Sigmoid colon (tissue), 7 donors: Measurements from ENCODE around the gene PDGFD. TPM values are rescaled to one million over a fixed set of nuclear protein-coding genes. Genes with fewer than 3 reads are reported as not detected.

Experiments used
- DNase-seq: peaks from one replicate; pipeline ENCODE4 v3.0.0-alpha.2; 2019
- H3K27ac ChIP-seq, 4 donors: fragments of 200-600 bp; sonication (generic); one replicate each; pipeline ENCODE4 v1.5.1; 2016 to 2019; ENCODE audit warnings: mild to moderate bottlenecking in 1 of 4
- H3K27me3 ChIP-seq, 3 donors: fragments of 200-600 bp; sonication (generic); one replicate each; pipeline ENCODE4 v1.5.1; 2019; ENCODE audit warnings: mild to moderate bottlenecking in 1 of 3
- H3K36me3 ChIP-seq, 4 donors: fragments of 200-600 bp; sonication (generic); one replicate each; pipeline ENCODE4 v1.5.1; 2016 to 2019
- H3K4me1 ChIP-seq, 4 donors: fragments of 200-600 bp; sonication (generic); one replicate each; pipeline ENCODE4 v1.5.1; 2017 to 2019
- H3K4me3 ChIP-seq, 4 donors: fragments of 200-600 bp; sonication (generic); one replicate each; pipeline ENCODE4 v1.5.1; 2017 to 2019; ENCODE audit warnings: mild to moderate bottlenecking in 2 of 4, moderate library complexity in 1 of 4
- H3K9me3 ChIP-seq, 4 donors: fragments of 200-600 bp in 3 of 4; sonication (generic) in 3 of 4; one replicate each; pipeline versions ENCODE4 v1.5.1 to v1.6.1; 2013 to 2019
- CTCF ChIP-seq, 4 experiments: fragments of 450-650 bp in 3 of 4; fragments of 200-600 bp in 1 of 4; IDR thresholded peaks; one replicate each; pipeline ENCODE4 v1.5.1; 2016 to 2019; ENCODE audit warnings: antibody characterized with exemption in 4 of 4, mild to moderate bottlenecking in 3 of 4, moderate library complexity in 2 of 4
- EP300 ChIP-seq, 4 donors: sonication (generic); formaldehyde crosslinking; IDR thresholded peaks; one replicate each; pipeline ENCODE4 v1.6.1; 2017; ENCODE audit warnings: antibody characterized with exemption in 4 of 4
- POLR2A ChIP-seq, 2 donors: fragments of 450-650 bp; IDR thresholded peaks; one replicate each; pipeline ENCODE4 v1.6.1; 2016; ENCODE audit warnings: antibody characterized with exemption in 2 of 2, mild to moderate bottlenecking in 2 of 2, moderate library complexity in 2 of 2
- POLR2AphosphoS5 ChIP-seq, 4 donors: sonication (generic); formaldehyde crosslinking; IDR thresholded peaks; one replicate each; pipeline ENCODE4 v1.6.1; 2017; ENCODE audit warnings: antibody characterized with exemption in 4 of 4
- WGBS, 2 donors: extraction: QIAGEN DNeasy Blood & Tissue Kit; methylation state at CpG; one replicate each; pipeline ENCODE4 v1.1.7; 2013; 5-methylcytosine and 5-hydroxymethylcytosine counted together
- intact Hi-C: fragments of 100-400 bp; cut with DNase I; formaldehyde crosslinking; loops from one replicate; pipeline ENCODE4 v1.15.1; 2023
- polyA plus RNA-seq, 3 donors: library from polyadenylated mRNA; stranded (reverse); fragments of 200-250 nt; gene quantifications; one replicate each; pipeline ENCODE4 v1.2.3, GENCODE V29; 2013
- total RNA-seq, 4 donors: library from RNA; depleted of rRNA; stranded (reverse); fragments of >200 nt; gene quantifications; one replicate each; pipeline ENCODE4 v1.1.0, GENCODE V29; 2016
- donor health status: healthy with polysubstance abuse.
- donor health status: Bipolar disorder and iron deficiency.
- donor health status: healthy.

Gene PDGFD
- 10 to 100 TPM in 2 of 4 donors, 1 to 10 TPM in 2; 7.9 to 11.6 (median 10.2) TPM for total RNA-seq
- 1 to 10 TPM in 2 of 3 donors, under 1 TPM in 1; 0.69 to 2.4 (median 2.1) TPM for polyA plus RNA-seq

- Histone ChIP-seq H3K9me3 (no peaks in the 10 kb centered on the region), H3K36me3 (no peaks in the 10 kb centered on the region), H3K27me3 (peaks cover 0 to 6% (median 0%) of the 10 kb centered on the region in 3 donors), H3K4me3 (peak within 1 kb of the TSS; percentile 14 to 50 (median 38)), H3K27ac (peak within 1 kb of the TSS in 1 of 4 donors; percentile 7), H3K4me1 (peaks cover 0 to 13% (median 9%) of the 10 kb centered on the region in 4 donors)
- intact Hi-C loops: loop anchor here (5.0 kb wide), 1 partner anchor 482 kb away; no protein-coding TSS in a partner anchor
- DNase-seq: peak; percentile 72
- TF ChIP-seq EP300 (IDR thresholded peaks at IDR 0.05): no peak
- no peak for TF ChIP-seq POLR2A (IDR thresholded peaks at IDR 0.05)
- TF ChIP-seq POLR2AphosphoS5 (IDR thresholded peaks at IDR 0.05): no peak
- TF ChIP-seq CTCF (IDR thresholded peaks at IDR 0.05): no peak
- WGBS, 2 donors: 1% methylated on average over 37 of the region's 37 CpGs
Measured at GRCh38 chr11:104164028-104164520, at the start of gene PDGFD. PDGFD (minus strand) TSS chr11:104164147.

GRCh38 chr11:104206936-104207335 is 43.0 kb upstream of the PDGFD start:
- WGBS, 2 donors: 74 to 79% methylated on average over 4 of the region's 4 CpGs
- no peak overlapping the region for H3K4me3 ChIP-seq
- H3K27ac ChIP-seq: no peak overlapping the region
- TF ChIP-seq POLR2A (IDR thresholded peaks at IDR 0.05) (no peak), POLR2AphosphoS5 (IDR thresholded peaks at IDR 0.05) (no peak), EP300 (IDR thresholded peaks at IDR 0.05) (no peak), CTCF (IDR thresholded peaks at IDR 0.05) (no peak)
- intact Hi-C loops: no loop called here
- H3K27me3 ChIP-seq: no peaks in the 10 kb centered on the region
- no peak for DNase-seq
- no peaks in the 10 kb centered on the region for H3K36me3 ChIP-seq
- no peaks in the 10 kb centered on the region for H3K4me1 ChIP-seq
- H3K9me3 ChIP-seq: peaks cover 0 to 1% (median 0%) of the 10 kb centered on the region in 4 donors

GRCh38 chr11:104205838-104206237 is 41.9 kb upstream of the PDGFD start:
- no peak overlapping the region for H3K4me3 ChIP-seq
- no peaks in the 10 kb centered on the region for H3K4me1 ChIP-seq
- intact Hi-C loops: no loop called here
- TF ChIP-seq POLR2AphosphoS5 (IDR thresholded peaks at IDR 0.05) (no peak), CTCF (IDR thresholded peaks at IDR 0.05) (no peak), EP300 (IDR thresholded peaks at IDR 0.05) (no peak), POLR2A (IDR thresholded peaks at IDR 0.05) (no peak)
- H3K27ac ChIP-seq: no peak overlapping the region
- DNase-seq: no peak
- no peaks in the 10 kb centered on the region for H3K36me3 ChIP-seq
- no peaks in the 10 kb centered on the region for H3K9me3 ChIP-seq
- H3K27me3 ChIP-seq: no peaks in the 10 kb centered on the region

- H3K9me3 ChIP-seq: no peaks in the 10 kb centered on the region
- H3K4me3 ChIP-seq: no peak overlapping the region
- no peaks in the 10 kb centered on the region for H3K4me1 ChIP-seq
- TF ChIP-seq POLR2AphosphoS5 (IDR thresholded peaks at IDR 0.05) (no peak), POLR2A (IDR thresholded peaks at IDR 0.05) (no peak)
- H3K36me3 ChIP-seq: no peaks in the 10 kb centered on the region
- intact Hi-C loops: no loop called here
- DNase-seq: no peak
- no peak overlapping the region for H3K27ac ChIP-seq
- H3K27me3 ChIP-seq: no peaks in the 10 kb centered on the region
Measured at GRCh38 chr11:104200688-104201087, 36.7 kb upstream of the PDGFD start.

GRCh38 chr11:104199053-104199452 is 35.1 kb upstream of the PDGFD start:
- 65 to 82% methylated on average over 1 of the region's 1 CpG for WGBS, 2 donors
- no peak for DNase-seq
- TF ChIP-seq EP300 (IDR thresholded peaks at IDR 0.05) (no peak), POLR2A (IDR thresholded peaks at IDR 0.05) (no peak), CTCF (IDR thresholded peaks at IDR 0.05) (no peak), POLR2AphosphoS5 (IDR thresholded peaks at IDR 0.05) (no peak)

More at GRCh38 chr11:104199053-104199452, 35.1 kb upstream of the PDGFD start:
- no peak overlapping the region for H3K4me3 ChIP-seq
- no peak overlapping the region for H3K27ac ChIP-seq
- no peaks in the 10 kb centered on the region for H3K4me1 ChIP-seq
- intact Hi-C loops: no loop called here
- no peaks in the 10 kb centered on the region for H3K36me3 ChIP-seq
- H3K27me3 ChIP-seq: no peaks in the 10 kb centered on the region
- no peaks in the 10 kb centered on the region for H3K9me3 ChIP-seq
